ENCODE results near the gene RGS6.

RGS6 gene

DNA sequence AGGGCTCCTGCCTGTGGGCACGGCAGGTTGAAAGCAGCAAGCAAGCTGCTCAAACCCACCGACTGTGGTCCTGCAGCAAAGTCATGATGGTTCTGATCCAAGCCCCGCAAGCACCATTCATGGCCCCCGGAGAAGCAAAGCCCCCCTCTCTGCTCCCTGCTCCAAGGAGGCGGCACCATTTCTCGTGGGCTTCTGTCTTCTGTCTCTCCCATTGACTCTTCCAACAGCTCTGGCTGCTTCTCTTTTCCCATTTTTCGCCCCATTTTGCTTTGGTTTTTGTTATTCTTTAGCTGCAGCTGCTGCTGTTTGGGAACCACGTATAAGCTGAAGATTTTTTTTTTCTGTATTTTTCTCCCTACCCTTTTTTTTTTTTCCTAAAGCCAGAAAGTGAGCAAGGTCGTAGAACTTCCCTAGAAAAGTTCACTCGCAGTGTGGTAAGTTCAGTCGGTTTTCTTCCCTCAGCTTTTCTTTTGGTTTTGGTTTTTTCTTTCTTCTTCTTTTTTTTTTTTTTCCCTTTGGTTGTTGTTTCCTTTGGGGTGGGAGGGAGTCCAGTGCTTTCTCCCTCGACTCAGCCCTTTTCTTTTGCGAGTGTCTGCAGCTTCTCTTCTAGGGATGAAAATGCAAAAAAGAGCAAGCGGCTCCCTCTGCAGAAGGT is 607.6 kb downstream of the RGS6 start:
- no peak for DNase-seq

DNA sequence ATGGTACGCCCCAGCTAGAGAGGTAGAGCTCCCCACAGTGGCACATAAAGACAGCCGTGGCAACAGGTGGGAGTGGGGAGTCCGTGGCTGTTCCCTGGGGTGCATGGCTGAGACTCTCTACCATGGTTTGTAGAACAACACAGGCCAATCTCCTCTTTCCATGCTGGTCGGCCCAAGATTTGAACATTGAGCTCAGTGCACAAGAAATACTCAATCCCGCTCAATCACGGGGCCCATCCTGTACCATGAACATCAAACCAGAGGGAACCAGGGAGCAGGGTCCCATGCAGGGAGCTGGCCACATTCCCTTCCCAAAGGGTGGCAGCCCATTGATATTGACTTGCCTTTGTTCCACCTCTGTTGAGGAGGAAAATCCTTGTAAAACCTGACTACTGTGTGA is 608.6 kb downstream of the RGS6 start:
- no peak for DNase-seq

DNA sequence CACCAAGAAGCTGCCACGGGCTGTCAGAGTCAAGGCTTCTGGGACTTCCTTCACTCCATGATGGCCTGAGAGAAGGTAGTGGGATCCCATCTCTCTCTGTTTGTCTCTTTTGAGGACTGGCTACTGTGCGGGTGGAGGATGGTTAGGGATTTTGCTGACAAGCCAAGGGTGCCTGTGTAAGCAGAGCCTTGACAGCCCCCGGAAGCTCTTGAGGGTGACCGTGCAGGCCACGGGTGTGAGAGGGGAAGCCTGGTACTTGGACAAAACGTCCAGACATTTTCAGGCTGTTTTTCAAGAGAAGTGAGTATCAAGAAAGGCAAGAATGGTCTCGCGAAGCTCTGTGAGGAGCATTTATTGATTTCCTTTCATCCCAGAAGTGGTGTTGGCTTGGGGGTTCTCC is 609.3 kb downstream of the RGS6 start:
- DNase-seq: no peak

DNA sequence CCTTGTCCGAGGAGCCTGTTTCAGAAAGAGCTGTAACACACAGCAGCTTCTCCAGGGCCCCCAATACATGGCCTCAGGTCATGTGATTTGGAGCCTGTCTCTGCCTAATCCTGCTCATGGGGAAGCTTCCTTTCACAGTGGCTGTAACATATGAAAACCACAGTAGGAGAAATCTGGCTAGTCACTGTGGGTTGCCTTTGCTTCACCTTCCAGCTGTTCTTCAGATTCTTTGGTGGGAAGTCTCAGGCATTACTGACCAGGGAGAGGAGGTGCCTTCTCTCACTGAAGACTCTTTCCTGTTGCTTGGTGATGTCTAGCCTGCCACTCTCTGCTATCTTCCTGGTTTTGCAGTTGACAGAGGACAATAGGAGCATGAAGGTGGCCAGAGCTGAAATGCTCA is 611.1 kb downstream of the RGS6 start:
- DNase-seq: no peak

- no peak for DNase-seq
Observed at GRCh38 chr14:72544615-72545387, 612.6 kb downstream of the RGS6 start.

DNA sequence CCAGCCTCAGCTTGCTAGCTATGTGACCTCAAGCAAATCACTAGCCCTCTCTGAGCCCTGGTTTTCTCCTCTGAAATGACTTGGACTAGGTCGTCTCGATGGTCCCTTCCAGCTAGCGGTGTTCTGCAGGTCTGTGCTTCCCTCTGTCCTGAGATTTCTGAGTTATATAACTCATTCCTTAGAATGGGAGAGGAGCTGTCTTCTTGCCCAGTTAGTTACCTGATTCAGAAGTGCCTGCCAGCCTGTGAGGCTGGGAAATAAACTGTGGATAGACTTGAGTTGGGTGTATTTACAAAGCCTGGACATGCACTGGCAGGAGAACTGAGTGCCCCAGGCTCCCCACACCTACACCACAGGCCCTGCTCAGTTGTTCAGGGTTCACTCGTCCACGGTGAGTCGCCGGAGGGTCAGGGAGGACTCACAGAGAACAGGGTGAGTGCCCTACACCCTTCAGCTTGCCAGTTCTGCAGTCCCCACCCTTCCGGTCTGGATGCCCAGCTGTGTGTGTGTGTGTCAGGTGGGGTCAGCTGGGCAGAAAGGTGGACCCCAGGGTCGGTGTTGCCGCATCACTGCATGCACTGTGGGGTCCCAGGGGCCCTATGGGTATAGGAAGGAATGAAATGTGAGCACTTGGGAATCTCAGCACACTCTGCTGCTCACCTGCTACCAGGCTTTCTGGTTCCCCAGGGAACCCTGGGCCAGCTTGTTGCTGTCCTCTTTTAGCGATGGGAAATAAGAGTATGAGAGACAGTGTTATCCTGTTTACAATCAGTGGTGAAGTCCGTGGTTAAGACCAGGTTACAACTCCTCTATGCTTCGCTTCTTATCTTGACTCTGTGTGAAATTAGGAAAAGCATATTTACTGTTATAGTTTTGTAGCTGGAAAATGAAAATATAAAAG is 613.4 kb downstream of the RGS6 start:
- no peak for DNase-seq

DNA sequence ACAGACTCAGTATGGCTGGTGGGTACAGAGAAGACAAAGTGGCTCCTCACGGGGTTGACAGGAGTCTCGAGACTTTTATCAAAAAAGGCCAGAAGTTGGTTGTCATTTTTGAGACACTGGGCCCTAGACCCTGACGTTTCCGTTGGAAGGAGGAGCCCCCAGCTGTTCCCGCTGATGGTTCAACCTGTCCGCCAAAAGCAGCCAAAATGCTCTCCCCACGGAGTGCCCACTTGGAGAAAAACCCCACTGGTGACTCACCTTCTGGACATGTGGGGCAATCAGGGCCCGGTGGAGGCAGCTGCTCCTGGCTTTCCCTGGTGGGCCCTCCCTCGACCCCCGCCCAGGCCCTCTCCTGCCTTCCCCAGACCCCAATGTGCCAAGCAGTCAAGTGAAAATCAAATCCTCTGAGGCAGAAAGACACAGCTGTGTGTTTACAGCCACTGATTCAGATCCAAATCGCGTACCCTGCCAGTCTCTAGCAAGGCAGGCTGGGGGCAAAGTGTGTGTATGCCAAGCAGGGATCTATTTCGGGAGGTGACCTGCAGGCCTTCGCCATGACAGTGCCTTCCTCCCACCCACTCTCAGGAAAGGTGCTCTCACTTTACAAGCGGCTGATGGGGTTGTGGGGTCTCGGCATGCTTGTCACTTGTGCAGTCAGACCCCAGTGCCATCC is 614.3 kb downstream of the RGS6 start:
- DNase-seq: no peak

DNA sequence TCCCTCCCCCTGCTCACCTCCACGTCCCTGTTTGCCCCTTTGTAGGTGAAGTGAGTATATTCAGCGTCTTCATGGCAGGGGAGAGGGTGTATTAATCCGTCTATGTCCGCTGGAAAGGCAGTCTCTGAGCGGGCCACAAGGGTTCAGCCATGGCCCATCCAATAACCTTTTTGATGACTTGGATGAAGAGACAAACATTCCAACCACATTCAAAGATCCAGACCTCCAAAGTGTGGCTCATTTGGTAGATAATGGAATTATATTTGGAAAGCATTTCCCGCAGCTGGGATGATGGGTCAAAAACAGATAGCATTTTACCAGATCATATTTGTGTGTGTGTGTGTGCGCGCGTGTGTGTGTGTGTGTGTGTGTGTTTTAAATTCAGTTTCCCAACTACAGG is 615.8 kb downstream of the RGS6 start:
- no peak for DNase-seq

DNA sequence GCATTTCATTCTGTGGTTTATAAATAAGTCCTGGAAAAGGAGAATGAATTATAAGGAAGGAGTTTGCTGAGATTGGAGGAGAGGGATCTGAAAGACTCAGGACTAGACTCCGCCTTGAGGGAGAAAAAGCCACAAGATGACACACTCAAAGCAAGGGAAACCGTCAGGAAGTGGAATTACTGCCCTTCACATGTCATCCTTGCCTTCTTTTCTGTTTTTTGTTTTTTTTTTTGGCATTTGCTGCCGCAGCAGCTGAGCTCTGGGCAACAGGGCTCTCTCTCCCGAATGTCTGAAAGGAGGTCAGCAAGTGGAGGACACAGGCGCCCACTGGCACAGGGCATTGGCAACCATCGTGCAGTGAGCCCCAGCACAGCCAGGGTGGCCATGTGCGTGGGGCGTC is 616.8 kb downstream of the RGS6 start:
- DNase-seq: no peak

GRCh38 chr14:72549854-72550253 is 617.6 kb downstream of the RGS6 start:
- DNase-seq: no peak

DNA sequence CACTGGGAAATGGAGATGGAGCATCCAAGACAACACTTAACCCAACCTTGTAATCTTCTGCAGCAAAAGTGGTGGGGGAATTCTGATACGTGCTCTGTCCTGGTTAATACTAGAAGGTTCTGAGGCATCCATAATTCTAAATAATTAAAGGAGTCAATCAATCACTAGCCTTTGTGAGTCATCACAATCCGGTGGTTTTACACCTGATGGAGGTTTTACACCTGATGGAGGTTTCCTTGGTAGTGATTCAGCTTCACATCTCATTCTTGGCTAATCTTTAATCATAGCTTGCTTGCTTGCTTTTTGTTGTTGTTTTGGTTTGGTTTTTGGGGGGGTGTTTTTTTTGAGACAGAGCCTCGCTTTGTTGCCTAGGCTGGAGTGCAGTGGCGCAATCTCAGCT is 618.3 kb downstream of the RGS6 start:
- DNase-seq: no peak

DNA sequence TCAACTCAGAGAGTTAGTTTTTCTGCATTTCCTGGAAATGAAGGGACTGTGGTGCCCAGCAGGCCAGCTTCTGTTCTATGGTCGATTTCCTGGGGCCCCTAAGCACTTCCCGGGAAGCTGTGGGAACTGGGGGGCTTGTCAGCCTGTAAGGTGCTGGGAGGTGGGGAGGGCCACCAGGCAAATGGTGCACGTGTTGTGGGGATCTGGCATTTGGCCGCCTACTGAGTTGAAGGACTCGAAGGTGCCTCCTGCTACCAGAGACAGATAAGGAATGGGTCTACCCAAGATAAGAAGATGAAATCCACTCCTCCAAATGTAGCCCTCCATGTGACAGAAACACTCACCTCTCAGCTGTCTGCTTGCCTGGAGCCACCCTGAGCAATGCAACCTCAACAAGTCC is 620.0 kb downstream of the RGS6 start:
- DNase-seq: no peak

DNA sequence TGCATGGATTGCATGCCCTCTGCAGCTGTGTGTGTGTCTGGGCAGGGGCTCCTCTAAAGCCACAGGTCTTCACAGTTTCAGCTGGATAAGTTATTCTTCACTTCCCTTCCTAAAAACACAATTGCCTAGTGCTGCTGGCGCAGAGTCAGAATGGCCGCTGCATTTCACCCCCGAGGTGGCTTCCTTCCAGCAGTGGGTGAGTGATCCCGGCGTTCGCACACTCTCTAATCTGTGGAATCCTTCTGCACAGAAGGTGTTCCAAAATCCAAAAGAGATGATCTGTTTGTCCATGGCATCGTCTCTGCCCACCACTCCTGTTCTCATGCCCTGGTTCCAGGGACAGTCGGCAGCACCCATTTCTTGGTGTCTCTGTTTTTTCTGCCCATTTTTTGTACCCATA is 620.9 kb downstream of the RGS6 start:
- DNase-seq: no peak

DNA sequence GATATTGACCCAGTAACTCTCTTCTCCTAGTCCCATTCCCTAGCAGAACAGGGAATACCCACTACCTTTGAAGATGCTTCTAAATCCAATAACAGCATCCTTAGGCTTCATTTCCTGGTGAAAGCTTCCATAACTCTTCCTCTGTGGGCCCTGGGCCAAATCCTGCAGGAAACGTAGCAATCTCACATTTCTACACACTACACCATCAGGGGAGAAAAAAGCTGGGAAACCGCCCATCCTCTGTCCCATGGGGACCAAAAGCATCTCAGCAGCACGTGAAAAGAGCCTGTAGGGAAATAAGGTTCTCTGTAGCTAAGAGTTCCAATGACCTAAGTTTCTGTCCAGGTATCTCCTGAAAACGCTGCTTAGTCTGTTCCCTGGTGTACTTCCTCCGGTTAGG is 621.4 kb downstream of the RGS6 start:
- no peak for DNase-seq

- DNase-seq: no peak
Observed at GRCh38 chr14:72554401-72554800, 622.2 kb downstream of the RGS6 start.

GRCh38 chr14:72554994-72555608 is 622.9 kb downstream of the RGS6 start:
- no peak for DNase-seq

GRCh38 chr14:72555609-72556000 is 623.4 kb downstream of the RGS6 start:
- no peak for DNase-seq

- DNase-seq: no peak
Observed at GRCh38 chr14:72557671-72558070, 625.4 kb downstream of the RGS6 start.

GRCh38 chr14:72558721-72559120 is 626.5 kb downstream of the RGS6 start:
- DNase-seq: no peak

DNA sequence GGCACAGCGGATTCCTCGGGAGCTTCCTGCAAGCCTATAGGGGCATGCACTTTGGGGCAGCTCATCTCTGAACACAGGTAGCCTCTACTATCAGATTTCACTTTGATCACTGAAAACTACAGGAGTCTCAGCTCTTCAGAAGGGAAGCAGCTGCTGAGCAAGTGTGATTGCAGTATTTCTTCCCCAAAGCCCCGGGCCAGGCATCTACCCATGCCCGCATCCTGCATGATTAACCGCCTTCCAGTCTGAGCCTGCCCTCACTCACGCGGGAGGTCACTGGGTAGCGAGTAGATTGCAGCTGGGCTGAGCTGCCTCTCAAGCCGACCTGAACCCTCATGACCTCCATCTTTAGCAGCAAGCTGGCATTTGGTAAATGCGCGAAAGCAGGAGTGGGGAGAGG is 627.0 kb downstream of the RGS6 start:
- no peak for DNase-seq

DNA sequence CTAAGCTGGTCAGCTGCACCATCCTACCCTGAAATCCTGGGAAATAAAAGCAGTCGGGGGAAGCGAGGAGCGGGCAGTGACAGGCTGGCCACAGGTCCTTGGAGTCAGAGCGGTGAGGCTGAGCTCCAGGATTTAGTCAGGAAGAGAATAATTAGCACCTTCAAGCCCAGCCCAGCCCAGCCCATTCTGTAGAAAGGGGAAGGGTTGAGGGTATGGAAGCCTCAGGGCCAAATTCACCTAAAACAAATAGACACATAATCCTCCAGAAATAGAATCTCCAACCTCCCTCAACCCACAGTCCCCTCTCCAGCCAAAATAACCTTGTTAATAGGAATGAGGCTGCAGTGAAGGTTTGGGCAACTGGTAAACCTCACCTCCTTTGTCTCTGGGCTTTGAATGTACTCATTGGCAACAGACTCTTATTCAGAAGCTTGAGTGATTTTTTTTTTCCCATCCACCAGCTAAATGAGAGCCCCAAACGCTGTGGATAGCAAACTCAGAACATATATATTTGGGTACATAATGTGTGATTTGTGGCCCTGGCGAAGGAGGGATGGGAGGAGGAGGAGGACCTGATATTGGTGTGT is 627.5 kb downstream of the RGS6 start:
- no peak for DNase-seq

DNA sequence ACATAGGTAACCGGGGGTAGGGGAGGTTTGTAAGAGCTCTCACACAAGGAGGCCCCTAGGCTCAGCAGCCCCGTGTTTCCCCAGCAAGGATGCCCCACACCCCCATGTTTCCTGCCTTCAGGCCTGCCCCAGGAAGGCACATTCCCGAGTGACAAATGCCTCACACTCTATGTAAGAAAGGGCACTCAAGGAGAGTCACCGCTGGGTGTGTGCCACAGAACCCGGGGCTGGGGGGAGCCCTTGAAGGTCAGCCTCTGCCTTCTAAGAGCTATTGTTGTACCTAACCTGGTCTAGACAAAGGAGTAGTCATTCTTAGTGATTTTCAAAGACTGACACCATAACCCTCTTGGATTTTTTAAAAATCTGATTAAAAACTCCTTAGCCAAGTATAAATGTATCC is 628.1 kb downstream of the RGS6 start:
- no peak for DNase-seq

Data from CD4-positive, alpha-beta T cell treated with Interferon alpha-2 for 1 hour (primary cell).